Nephron (organoid): Measurements from ENCODE around the gene ZCCHC2.

ENCODE experiments used
- H3K27ac Mint-ChIP-seq, 3 experiments: 2 replicates each; pipeline ENCODE4 v1.8.0; 2020; ENCODE audit warnings: mixed read lengths in 3 of 3, mild to moderate bottlenecking in 2 of 3, moderate library complexity in 1 of 3
- H3K27me3 Mint-ChIP-seq: 2 replicates; pipeline ENCODE4 v1.8.0; 2021; ENCODE audit warnings: low read depth, mild to moderate bottlenecking, moderate library complexity, mixed read lengths
- H3K36me3 Mint-ChIP-seq: 2 replicates; pipeline ENCODE4 v1.8.0; 2020; ENCODE audit warnings: low read depth, mixed read lengths
- H3K4me1 Mint-ChIP-seq: 2 replicates; pipeline ENCODE4 v1.8.0; 2020; ENCODE audit warnings: mixed read lengths
- H3K4me3 Mint-ChIP-seq, 3 experiments: 2 replicates each; pipeline ENCODE4 v1.8.0; 2020; ENCODE audit warnings: mild to moderate bottlenecking in 3 of 3, mixed read lengths in 3 of 3, moderate library complexity in 2 of 3
- H3K9me3 Mint-ChIP-seq: 2 replicates; pipeline ENCODE4 v1.8.0; 2020; ENCODE audit warnings: mixed read lengths
- CTCF ChIP-seq, 3 experiments: fragments of 200-600 bp; sonication (generic); IDR thresholded peaks; one replicate each; pipeline ENCODE4 v1.5.0; 2021; ENCODE audit warnings: antibody characterized with exemption in 3 of 3; ENCODE audit not compliant: unreplicated experiment in 3 of 3

Gene ZCCHC2

GRCh38 chr18:62602706-62603105 is 79.9 kb downstream of the ZCCHC2 start:
- H3K27me3 Mint-ChIP-seq = peaks cover 54% of the 10 kb centered on the region
- H3K9me3 Mint-ChIP-seq = no peaks in the 10 kb centered on the region
- no peak overlapping the region for H3K27ac Mint-ChIP-seq
- H3K4me3 Mint-ChIP-seq = no peak overlapping the region
- no peaks in the 10 kb centered on the region for H3K4me1 Mint-ChIP-seq
- no peak for TF ChIP-seq CTCF (IDR thresholded peaks at IDR 0.05; ENCODE audit: unreplicated experiment in 3 of 3)
- no peaks in the 10 kb centered on the region for H3K36me3 Mint-ChIP-seq

- no peak overlapping the region for H3K27ac Mint-ChIP-seq
- no peaks in the 10 kb centered on the region for H3K9me3 Mint-ChIP-seq
- H3K27me3 Mint-ChIP-seq = peaks cover 50% of the 10 kb centered on the region
Measured at GRCh38 chr18:62603211-62603610, 80.4 kb downstream of the ZCCHC2 start.

GRCh38 chr18:62603979-62604378 is 81.2 kb downstream of the ZCCHC2 start:
- H3K36me3 Mint-ChIP-seq = no peaks in the 10 kb centered on the region
- no peak overlapping the region for H3K4me3 Mint-ChIP-seq
- H3K4me1 Mint-ChIP-seq = no peaks in the 10 kb centered on the region
- no peak for TF ChIP-seq CTCF (IDR thresholded peaks at IDR 0.05; ENCODE audit: unreplicated experiment in 3 of 3)
- H3K9me3 Mint-ChIP-seq = no peaks in the 10 kb centered on the region
- H3K27me3 Mint-ChIP-seq = peaks cover 45% of the 10 kb centered on the region
- no peak overlapping the region for H3K27ac Mint-ChIP-seq

More at GRCh38 chr18:62603211-62603610, 80.4 kb downstream of the ZCCHC2 start:
- Mint-ChIP-seq H3K4me1 (no peaks in the 10 kb centered on the region), H3K36me3 (no peaks in the 10 kb centered on the region), H3K4me3 (no peak overlapping the region)
- TF ChIP-seq CTCF (IDR thresholded peaks at IDR 0.05; ENCODE audit: unreplicated experiment in 3 of 3) = no peak

GRCh38 chr18:62605685-62606084 is 82.9 kb downstream of the ZCCHC2 start:
- H3K9me3 Mint-ChIP-seq = no peaks in the 10 kb centered on the region
- H3K4me1 Mint-ChIP-seq = peaks cover 13% of the 10 kb centered on the region
- H3K4me3 Mint-ChIP-seq = no peak overlapping the region
- no peaks in the 10 kb centered on the region for H3K36me3 Mint-ChIP-seq
- peaks cover 33% of the 10 kb centered on the region for H3K27me3 Mint-ChIP-seq
- no peak for TF ChIP-seq CTCF (IDR thresholded peaks at IDR 0.05; ENCODE audit: unreplicated experiment in 3 of 3)
- no peak overlapping the region for H3K27ac Mint-ChIP-seq

- Mint-ChIP-seq H3K27me3 (peaks cover 31% of the 10 kb centered on the region), H3K9me3 (no peaks in the 10 kb centered on the region), H3K36me3 (no peaks in the 10 kb centered on the region), H3K4me1 (peaks cover 17% of the 10 kb centered on the region), H3K27ac (no peak overlapping the region), H3K4me3 (no peak overlapping the region)
- TF ChIP-seq CTCF (IDR thresholded peaks at IDR 0.05; ENCODE audit: unreplicated experiment in 3 of 3) = no peak
Measured at GRCh38 chr18:62606106-62606505, 83.3 kb downstream of the ZCCHC2 start.

- peaks cover 19% of the 10 kb centered on the region for H3K4me1 Mint-ChIP-seq
Measured at GRCh38 chr18:62607302-62607701, 84.5 kb downstream of the ZCCHC2 start.

More at GRCh38 chr18:62607302-62607701, 84.5 kb downstream of the ZCCHC2 start:
- Mint-ChIP-seq H3K4me3 (no peak overlapping the region), H3K36me3 (no peaks in the 10 kb centered on the region), H3K27me3 (peaks cover 21% of the 10 kb centered on the region), H3K27ac (no peak overlapping the region), H3K9me3 (no peaks in the 10 kb centered on the region)
- no peak for TF ChIP-seq CTCF (IDR thresholded peaks at IDR 0.05; ENCODE audit: unreplicated experiment in 3 of 3)
